Glomerular visceral epithelial cell (primary cell): ENCODE data around the gene CNGA2.

ENCODE experiments used
- DNase-seq: peaks from one replicate; pipeline ENCODE4 v3.0.0-alpha.2; 2016; ENCODE audit errors: extremely low spot score

CNGA2 gene

GRCh38 chrX:151752847-151753246, 18.3 kb downstream of the CNGA2 start:
- no peak for DNase-seq

- DNase-seq = no peak
Measured at GRCh38 chrX:151753313-151754046, 18.9 kb downstream of the CNGA2 start.

- no peak for DNase-seq
Measured at GRCh38 chrX:151754047-151754429, 19.5 kb downstream of the CNGA2 start.

- no peak for DNase-seq
Measured at GRCh38 chrX:151754641-151755215, 20.2 kb downstream of the CNGA2 start.

DNA sequence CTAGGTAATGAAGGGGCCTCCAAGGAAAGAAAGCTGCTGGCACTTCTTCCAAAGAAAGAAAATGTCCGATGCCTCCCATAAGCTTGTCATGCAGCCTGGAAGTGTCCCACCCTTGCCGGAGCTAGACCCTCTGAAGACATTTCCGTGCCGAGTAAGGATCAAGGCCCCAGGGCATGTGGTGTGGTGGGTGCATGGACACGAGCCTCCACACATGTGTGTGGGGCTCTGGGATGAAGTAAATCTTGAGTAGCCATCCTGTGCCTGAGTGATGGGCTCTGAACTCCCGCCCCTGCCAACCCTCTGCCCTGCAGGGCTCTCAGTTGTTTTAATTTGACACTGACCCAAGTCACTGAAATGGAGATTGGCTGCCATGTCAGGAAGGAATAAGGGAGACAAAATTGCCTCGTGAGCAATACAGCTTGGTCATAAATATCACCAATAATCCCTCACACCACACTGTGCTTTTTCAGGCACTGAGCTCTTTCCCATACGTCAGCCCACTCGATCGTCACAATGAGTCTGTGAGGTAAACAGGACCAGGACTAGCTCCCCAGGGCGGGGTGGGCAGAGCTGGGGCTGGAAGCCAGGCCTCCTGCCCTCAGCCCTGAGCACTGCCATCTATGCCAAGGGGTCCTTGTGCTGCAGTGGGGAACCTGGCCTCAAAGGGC, 24.6 kb downstream of the CNGA2 start:
- DNase-seq = no peak

GRCh38 chrX:151762802-151763201, 28.3 kb downstream of the CNGA2 start:
- no peak for DNase-seq

GRCh38 chrX:151763711-151764110, 29.2 kb downstream of the CNGA2 start:
- no peak for DNase-seq

- no peak for DNase-seq
Measured at GRCh38 chrX:151765026-151765425, 30.5 kb downstream of the CNGA2 start.

DNA sequence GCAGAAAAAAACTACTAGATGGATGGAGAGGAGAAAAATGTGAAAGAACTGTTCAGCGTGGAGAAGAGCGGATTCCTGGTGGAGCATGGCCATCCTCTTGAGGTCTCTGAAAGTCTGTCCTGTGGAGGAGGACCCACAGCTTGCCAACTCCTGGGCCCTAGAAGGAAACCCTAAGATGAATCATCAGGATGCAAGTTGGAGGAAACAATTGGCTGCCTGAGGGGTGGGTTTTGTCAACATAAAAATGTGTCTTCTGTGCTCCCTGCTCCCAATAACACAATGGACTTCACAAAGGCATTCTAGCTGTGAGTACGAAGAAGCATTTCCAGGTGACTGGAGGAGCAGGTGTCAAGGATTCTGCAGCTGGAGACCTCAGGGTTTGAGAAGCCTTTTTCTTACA, 37.2 kb downstream of the CNGA2 start:
- DNase-seq = no peak

- no peak for DNase-seq
Measured at GRCh38 chrX:151773434-151773833, 38.9 kb downstream of the CNGA2 start.

GRCh38 chrX:151774421-151774820, 39.9 kb downstream of the CNGA2 start:
- DNase-seq = no peak

- no peak for DNase-seq
Measured at GRCh38 chrX:151776181-151776731, 41.7 kb downstream of the CNGA2 start.

- DNase-seq = no peak
Measured at GRCh38 chrX:151776936-151777335, 42.4 kb downstream of the CNGA2 start.

DNA sequence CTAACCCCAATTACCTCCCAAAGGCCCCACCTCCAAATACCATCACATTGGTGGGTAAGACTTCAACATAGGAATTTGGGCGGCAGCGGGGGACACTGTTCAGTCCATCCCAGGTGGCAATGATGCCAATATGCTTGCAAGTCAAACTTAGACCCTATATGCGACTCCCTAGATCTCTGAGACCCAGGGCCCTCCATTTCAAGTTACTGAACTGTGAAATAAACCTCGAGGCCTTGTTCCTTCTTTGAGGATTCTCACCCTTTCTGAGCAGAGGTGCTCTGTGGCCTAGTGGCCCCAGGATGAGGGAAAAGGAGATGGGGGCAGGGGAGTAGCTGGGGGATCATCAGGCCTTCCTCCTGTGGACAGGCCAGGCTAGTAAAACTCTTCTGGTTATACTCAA, 44.7 kb downstream of the CNGA2 start:
- no peak for DNase-seq

DNA sequence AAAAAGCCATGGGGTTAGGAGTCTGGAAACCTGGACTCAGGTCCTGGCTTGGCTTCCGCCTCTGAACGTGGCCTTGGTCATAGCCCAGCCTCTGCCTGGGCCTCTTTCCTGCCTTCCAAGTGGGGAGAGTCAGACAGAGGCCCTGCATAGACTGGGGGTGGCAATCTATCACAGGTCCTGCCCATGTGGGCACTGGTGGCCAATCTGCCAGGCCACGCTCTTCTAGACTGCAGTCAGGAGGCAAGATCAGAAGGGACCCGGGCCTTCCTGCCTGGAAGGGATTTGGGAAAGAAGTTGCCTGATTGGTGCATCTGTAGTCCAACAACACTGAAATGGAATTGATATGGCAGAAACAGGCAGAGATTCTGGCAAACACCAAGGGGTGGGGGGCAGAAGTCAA, 46.1 kb downstream of the CNGA2 start:
- DNase-seq = no peak

DNA sequence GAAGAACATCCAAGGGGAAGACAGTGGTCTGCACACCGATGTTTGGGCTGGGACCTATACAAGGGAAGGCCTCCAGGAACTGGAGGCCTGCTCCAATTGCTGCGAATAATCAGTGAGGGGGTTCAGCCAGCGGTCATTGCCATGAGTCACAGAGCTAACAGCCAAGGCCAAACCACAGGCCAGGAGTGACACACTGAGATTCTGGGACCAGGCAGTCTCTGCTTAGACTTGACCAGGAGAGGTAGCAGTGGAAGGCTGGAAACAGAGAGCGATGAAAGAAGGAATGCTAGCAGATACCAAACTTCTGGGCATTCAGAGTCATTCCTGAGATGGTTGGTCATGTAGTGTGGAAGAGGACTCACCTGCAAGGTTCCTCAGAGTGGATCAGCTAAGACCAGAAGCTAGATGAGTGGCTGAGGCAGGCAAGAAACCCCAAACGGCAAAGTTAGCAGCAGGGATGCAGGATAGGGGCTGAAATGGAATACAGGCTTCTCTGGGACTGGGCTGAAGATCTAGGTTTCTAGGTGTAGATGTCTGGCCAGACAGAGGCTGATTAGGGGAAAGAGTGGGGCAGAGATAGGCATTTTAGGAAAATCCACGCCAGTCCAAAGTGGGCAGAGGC, 54.7 kb downstream of the CNGA2 start:
- peak; percentile 0 for DNase-seq

- DNase-seq = no peak
Measured at GRCh38 chrX:151790481-151791160, 56.1 kb downstream of the CNGA2 start.

DNA sequence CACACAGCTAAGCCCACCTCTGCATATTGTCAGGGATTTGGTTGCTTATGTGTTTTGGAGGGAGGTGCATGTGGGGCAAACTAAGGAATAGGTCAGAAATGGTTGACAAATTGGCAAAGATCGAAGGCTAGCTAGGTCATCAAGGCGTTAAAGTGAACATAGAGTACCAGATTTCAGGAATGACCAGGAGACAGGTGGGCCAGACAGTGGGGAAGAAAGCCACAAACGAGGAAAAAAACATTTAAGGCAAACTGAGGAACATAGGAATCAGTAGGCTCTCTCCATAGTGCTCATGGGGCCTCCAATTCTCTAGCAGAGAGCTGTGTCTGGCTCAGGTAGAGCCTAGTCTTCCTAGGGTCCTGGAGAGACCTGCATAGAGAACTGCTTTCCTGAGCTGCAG, 57.4 kb downstream of the CNGA2 start:
- DNase-seq = no peak

- no peak for DNase-seq
Measured at GRCh38 chrX:151792505-151792904, 58.0 kb downstream of the CNGA2 start.

GRCh38 chrX:151793886-151794285, 59.3 kb downstream of the CNGA2 start:
- no peak for DNase-seq
